MM.1S (cell line): ENCODE data around the gene LBR.

Experiments
- DNase-seq: peaks from one replicate; pipeline ENCODE4 v3.0.0-alpha.2; 2015
- H2AFZ ChIP-seq: fragments of 300-600 bp; sonication (generic); 2 replicates; pipeline ENCODE4 v1.6.0; 2016; ENCODE audit warnings: antibody characterized with exemption, low read length
- H3F3A ChIP-seq: fragments of 300-600 bp; sonication (generic); 2 replicates; pipeline ENCODE4 v1.6.1; 2016; ENCODE audit warnings: mild to moderate bottlenecking, antibody characterized with exemption, low read length, moderate library complexity, mixed read lengths; ENCODE audit not compliant: insufficient read depth
- H3K27ac ChIP-seq: fragments of 300-600 bp; sonication (generic); 2 replicates; pipeline ENCODE4 v1.5.1; 2016; ENCODE audit warnings: mild to moderate bottlenecking, low read length
- H3K27me3 ChIP-seq: fragments of 300-600 bp; sonication (generic); replicated peaks from 2 replicates; pipeline ENCODE4 v1.6.0; 2016; ENCODE audit warnings: low read length; ENCODE audit not compliant: insufficient read depth
- H3K36me3 ChIP-seq: fragments of 300-600 bp; sonication (generic); replicated peaks from 2 replicates; pipeline ENCODE4 v1.6.1; 2016; ENCODE audit warnings: mild to moderate bottlenecking, low read length, mixed read lengths; ENCODE audit not compliant: insufficient read depth
- H3K4me1 ChIP-seq: fragments of 300-600 bp; sonication (generic); 2 replicates; pipeline ENCODE4 v1.6.1; 2016; ENCODE audit warnings: low read length, mixed read lengths
- H3K4me2 ChIP-seq: fragments of 300-600 bp; sonication (generic); 2 replicates; pipeline ENCODE4 v1.6.0; 2016; ENCODE audit warnings: low read depth, low read length
- H3K4me3 ChIP-seq: fragments of 300-600 bp; sonication (generic); 2 replicates; pipeline ENCODE4 v1.5.1; 2016; ENCODE audit warnings: low read length, mixed read lengths
- H3K79me2 ChIP-seq: fragments of 300-600 bp; sonication (generic); 2 replicates; pipeline ENCODE4 v1.6.1; 2016; ENCODE audit warnings: mixed run types, low read length, mixed read lengths
- H3K9ac ChIP-seq: fragments of 300-600 bp; sonication (generic); 2 replicates; pipeline ENCODE4 v1.6.1; 2016; ENCODE audit warnings: low read length, mixed read lengths
- H3K9me2 ChIP-seq: fragments of 300-600 bp; sonication (generic); replicated peaks from 2 replicates; pipeline ENCODE4 v1.6.1; 2016; ENCODE audit warnings: mild to moderate bottlenecking, low read length, mixed read lengths; ENCODE audit not compliant: insufficient read depth
- H3K9me3 ChIP-seq: fragments of 300-600 bp; sonication (generic); replicated peaks from 2 replicates; pipeline ENCODE4 v1.6.1; 2016; ENCODE audit warnings: mild to moderate bottlenecking, low read length, mixed read lengths; ENCODE audit not compliant: insufficient read depth
- H4K20me1 ChIP-seq: fragments of 300-600 bp; sonication (generic); 2 replicates; pipeline ENCODE4 v1.6.1; 2016; ENCODE audit warnings: mild to moderate bottlenecking, low read length, moderate library complexity, mixed read lengths; ENCODE audit not compliant: insufficient read depth
- EZH2 ChIP-seq: fragments of 300-600 bp; sonication (generic); optimal IDR thresholded peaks from 2 replicates; pipeline ENCODE3; 2017; ENCODE audit warnings: low read depth, mild to moderate bottlenecking, antibody characterized with exemption, low read length, mixed read lengths
- EZH2phosphoT487 ChIP-seq: fragments of 300-600 bp; sonication (generic); IDR thresholded peaks from 2 replicates; pipeline ENCODE4 v1.6.1; 2018; ENCODE audit warnings: antibody characterized with exemption, low read length
- TF ChIP-seq, protein P1 (sequence below): fragments of 300-600 bp; sonication (generic); IDR thresholded peaks from 2 replicates; pipeline ENCODE4 v1.5.1; 2016; ENCODE audit warnings: antibody characterized with exemption, low read length, mixed read lengths

Gene LBR

DNA sequence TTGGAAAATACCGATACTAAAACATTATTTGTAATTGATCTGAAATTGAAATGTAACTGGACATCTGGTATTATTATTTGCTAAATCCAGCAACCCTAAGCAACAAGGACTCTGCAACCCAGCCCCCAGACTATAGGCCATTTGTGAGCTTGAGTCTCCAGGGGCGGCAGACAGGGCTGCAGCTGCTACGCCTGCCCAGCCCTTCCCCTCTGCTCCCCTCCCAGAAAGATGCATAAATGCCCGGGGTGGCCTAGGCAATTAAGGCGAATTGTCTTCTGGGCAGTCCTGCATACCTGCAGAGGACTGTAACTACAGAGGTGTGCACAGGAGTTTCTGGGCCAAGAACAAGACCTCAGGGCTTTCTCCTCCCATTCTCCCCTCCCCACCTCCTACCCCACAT, 41.2 kb upstream of the LBR start:
- 0 out of 2 replicates have a peak, but pooled peaks cover 4% of the 10 kb centered on the region for H3F3A ChIP-seq
- TF ChIP-seq, protein P1, sequence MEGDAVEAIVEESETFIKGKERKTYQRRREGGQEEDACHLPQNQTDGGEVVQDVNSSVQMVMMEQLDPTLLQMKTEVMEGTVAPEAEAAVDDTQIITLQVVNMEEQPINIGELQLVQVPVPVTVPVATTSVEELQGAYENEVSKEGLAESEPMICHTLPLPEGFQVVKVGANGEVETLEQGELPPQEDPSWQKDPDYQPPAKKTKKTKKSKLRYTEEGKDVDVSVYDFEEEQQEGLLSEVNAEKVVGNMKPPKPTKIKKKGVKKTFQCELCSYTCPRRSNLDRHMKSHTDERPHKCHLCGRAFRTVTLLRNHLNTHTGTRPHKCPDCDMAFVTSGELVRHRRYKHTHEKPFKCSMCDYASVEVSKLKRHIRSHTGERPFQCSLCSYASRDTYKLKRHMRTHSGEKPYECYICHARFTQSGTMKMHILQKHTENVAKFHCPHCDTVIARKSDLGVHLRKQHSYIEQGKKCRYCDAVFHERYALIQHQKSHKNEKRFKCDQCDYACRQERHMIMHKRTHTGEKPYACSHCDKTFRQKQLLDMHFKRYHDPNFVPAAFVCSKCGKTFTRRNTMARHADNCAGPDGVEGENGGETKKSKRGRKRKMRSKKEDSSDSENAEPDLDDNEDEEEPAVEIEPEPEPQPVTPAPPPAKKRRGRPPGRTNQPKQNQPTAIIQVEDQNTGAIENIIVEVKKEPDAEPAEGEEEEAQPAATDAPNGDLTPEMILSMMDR, result no peak
- no peak for TF ChIP-seq EZH2
- TF ChIP-seq EZH2phosphoT487, result no peak
- no peak overlapping the region for H3K4me3 ChIP-seq
- no peak overlapping the region for H3K4me2 ChIP-seq
- no peak for DNase-seq
- H4K20me1 ChIP-seq, result no peaks in the 10 kb centered on the region
- no peak overlapping the region for H3K9ac ChIP-seq
- no peaks in the 10 kb centered on the region for H3K9me3 ChIP-seq
- H3K79me2 ChIP-seq, result no peaks in the 10 kb centered on the region
- no peaks in the 10 kb centered on the region for H3K36me3 ChIP-seq
- no peak overlapping the region for H2AFZ ChIP-seq
- H3K27ac ChIP-seq, result no peak overlapping the region
- H3K4me1 ChIP-seq, result peaks cover 11% of the 10 kb centered on the region
- no peaks in the 10 kb centered on the region for H3K27me3 ChIP-seq
- no peaks in the 10 kb centered on the region for H3K9me2 ChIP-seq

DNA sequence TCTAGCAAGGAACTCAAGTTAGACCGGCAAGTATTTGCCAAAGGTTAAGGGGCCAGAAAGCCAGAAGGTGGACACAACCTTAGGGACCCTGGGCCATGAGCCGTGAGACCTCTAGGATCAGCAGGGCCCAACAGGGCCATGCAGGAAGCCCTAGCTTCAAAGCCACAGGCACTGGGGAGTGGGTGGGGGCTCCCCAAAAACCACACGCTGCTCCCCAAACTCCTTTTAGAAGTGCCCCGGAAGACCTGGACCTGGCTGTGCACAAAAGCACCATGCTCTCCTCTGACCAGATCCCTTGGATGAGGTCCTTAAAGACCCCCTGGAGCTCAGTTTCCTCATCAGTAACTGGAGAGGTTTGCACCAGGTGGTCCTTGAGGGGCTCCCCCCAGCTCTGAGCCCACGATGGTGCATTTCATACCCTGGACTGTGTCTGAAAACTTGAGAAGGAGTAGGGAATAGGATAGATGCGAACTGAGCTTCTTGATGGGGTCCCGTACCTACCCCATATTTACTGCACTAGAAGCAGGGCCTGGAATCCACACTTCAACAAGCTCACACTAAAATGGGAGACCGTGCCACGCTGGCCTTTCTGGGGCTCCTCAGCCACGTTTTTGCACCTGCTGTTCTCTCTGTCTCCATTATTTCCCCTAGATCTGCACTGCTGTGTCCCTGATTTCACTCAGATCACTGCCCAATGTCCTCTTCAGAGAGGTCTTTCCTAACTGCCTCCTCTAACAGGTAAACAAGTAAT, 40.6 kb upstream of the LBR start:
- H3K36me3 ChIP-seq, result no peaks in the 10 kb centered on the region
- H3K4me3 ChIP-seq, result peak overlapping the region; percentile 70
- H3K79me2 ChIP-seq, result no peaks in the 10 kb centered on the region
- H3F3A ChIP-seq, result 0 out of 2 replicates have a peak, but pooled peaks cover 4% of the 10 kb centered on the region
- peaks cover 11% of the 10 kb centered on the region for H3K4me1 ChIP-seq
- H2AFZ ChIP-seq, result peak overlapping the region; percentile 70; the same call in 1 of the 2 replicates
- DNase-seq, result no peak
- no peaks in the 10 kb centered on the region for H3K9me3 ChIP-seq
- H3K9ac ChIP-seq, result peak overlapping the region; percentile 83
- no peaks in the 10 kb centered on the region for H3K9me2 ChIP-seq
- TF ChIP-seq EZH2phosphoT487 (no peak), EZH2 (no peak)
- TF ChIP-seq, protein P1, result no peak
- H3K27ac ChIP-seq, result peak overlapping the region; percentile 87; the same call in 1 of the 2 replicates
- no peaks in the 10 kb centered on the region for H3K27me3 ChIP-seq
- H4K20me1 ChIP-seq, result no peaks in the 10 kb centered on the region
- H3K4me2 ChIP-seq, result peak overlapping the region; percentile 91

DNA sequence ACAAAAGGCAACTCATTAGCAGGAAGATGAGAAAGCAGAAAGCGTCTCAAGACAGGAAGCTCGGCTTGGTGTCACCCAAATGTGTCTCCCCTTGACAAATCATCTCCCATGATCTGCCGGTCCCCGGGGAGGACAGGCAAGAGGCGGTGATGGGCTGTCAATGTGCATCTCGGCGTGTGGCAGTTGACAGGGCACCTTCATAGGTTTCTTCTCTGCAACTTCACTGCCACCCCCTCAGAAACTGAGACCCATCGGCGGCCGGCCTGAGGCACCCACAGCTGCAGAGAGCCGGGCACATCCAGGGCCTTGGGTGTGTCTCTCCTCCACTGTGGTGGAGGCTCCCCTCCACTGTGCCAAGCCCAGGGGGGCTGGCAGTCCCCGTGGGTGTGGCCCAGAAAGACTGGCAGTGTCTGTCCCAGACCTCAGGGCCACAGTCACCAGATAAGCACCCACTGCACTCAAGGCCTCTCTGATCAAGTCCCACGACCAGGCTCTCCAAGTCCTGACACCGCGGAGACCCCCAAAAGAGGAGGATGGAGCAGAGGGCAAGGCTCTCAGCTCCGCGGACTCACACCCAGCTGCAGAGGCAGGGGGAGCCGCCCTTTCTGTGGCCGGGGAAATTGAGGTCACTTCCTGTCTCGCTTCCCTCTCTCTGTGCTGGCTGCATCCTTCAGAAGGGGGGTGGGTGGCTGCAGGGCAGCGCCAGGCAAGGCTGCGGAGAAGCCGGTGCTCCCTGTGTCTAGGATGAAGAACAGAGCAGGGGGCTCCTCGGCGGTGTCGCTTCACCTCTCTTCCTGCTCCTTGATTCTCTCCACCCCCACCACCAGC, 39.6 kb upstream of the LBR start:
- Histone ChIP-seq H3K27ac (peak overlapping the region; percentile 87), H4K20me1 (no peaks in the 10 kb centered on the region), H3K27me3 (no peaks in the 10 kb centered on the region), H3F3A (0 out of 2 replicates have a peak, but pooled peaks cover 4% of the 10 kb centered on the region), H3K9me3 (no peaks in the 10 kb centered on the region), H3K4me2 (peak overlapping the region; percentile 91), H3K9me2 (no peaks in the 10 kb centered on the region), H3K4me1 (peaks cover 11% of the 10 kb centered on the region), H3K79me2 (no peaks in the 10 kb centered on the region), H3K4me3 (peak overlapping the region; percentile 70), H3K36me3 (no peaks in the 10 kb centered on the region), H3K9ac (peak overlapping the region; percentile 83), H2AFZ (peak overlapping the region; percentile 70)
- TF ChIP-seq, protein P1, result no peak
- TF ChIP-seq EZH2, result no peak
- no peak for TF ChIP-seq EZH2phosphoT487
- peak; percentile 91 for DNase-seq
